Aorta (tissue), 5 donors: ENCODE measurements around the gene CTTNBP2NL. TPM values are rescaled to one million over a fixed set of nuclear protein-coding genes. Genes with fewer than 3 reads are reported as not detected.
"Not testable (repeated sequence)": the region's sequence is repeated elsewhere in the genome, so short reads cannot be mapped to it uniquely, and the experiment has no call there.

Source experiments
- ATAC-seq: fragments of 200-7000 bp; cut with Tn5 transposase; one replicate; pipeline ENCODE4 v1.9.1; 2022; ENCODE audit warnings: moderate library complexity; ENCODE audit not compliant: low FRiP score
- DNase-seq, 2 donors: peaks; one replicate each; pipeline ENCODE4 v3.0.0-alpha.2; 2020
- H3K27ac ChIP-seq, 2 donors: one replicate each; pipeline ENCODE4 v1.5.1; 2013; ENCODE audit warnings: low read length in 2 of 2, mild to moderate bottlenecking in 2 of 2, moderate library complexity in 2 of 2, control low read depth in 1 of 2, inconsistent platforms in 1 of 2, low read depth in 1 of 2
- H3K27me3 ChIP-seq, 2 donors: one replicate each; pipeline ENCODE4 v1.6.1; 2013; ENCODE audit warnings: control low read depth in 1 of 2, low read length in 1 of 2, mild to moderate bottlenecking in 1 of 2, moderate library complexity in 1 of 2; ENCODE audit not compliant: insufficient read depth in 2 of 2, control insufficient read depth in 1 of 2
- H3K36me3 ChIP-seq, 2 donors: one replicate each; pipeline ENCODE4 v1.6.1; 2013; ENCODE audit warnings: control low read depth in 1 of 2, low read length in 1 of 2, mild to moderate bottlenecking in 1 of 2; ENCODE audit not compliant: insufficient read depth in 2 of 2, control insufficient read depth in 1 of 2
- H3K4me1 ChIP-seq, 2 donors: one replicate each; pipeline ENCODE4 v1.6.1; 2013; ENCODE audit warnings: low read length in 2 of 2, control low read depth in 1 of 2, mild to moderate bottlenecking in 1 of 2, moderate library complexity in 1 of 2; ENCODE audit not compliant: insufficient read depth in 2 of 2, control insufficient read depth in 1 of 2
- H3K4me3 ChIP-seq, 2 donors: one replicate each; pipeline ENCODE4 v1.5.1; 2013; ENCODE audit warnings: low read length in 2 of 2, control low read depth in 1 of 2, mild to moderate bottlenecking in 1 of 2
- H3K9me3 ChIP-seq: one replicate; pipeline ENCODE4 v1.6.1; 2013; ENCODE audit warnings: mild to moderate bottlenecking, low read length; ENCODE audit not compliant: control insufficient read depth
- WGBS, 2 donors: extraction: QIAGEN DNeasy Blood & Tissue Kit; methylation state at CpG; one replicate each; pipeline ENCODE4 v1.1.7; 2013; 5-methylcytosine and 5-hydroxymethylcytosine counted together
- intact Hi-C, 2 donors: fragments of 100-400 bp; cut with DNase I; formaldehyde crosslinking; loops; one replicate each; pipeline versions ENCODE4 v1.14.2 to v1.15.0; 2022
- polyA plus RNA-seq, 2 donors: library from polyadenylated mRNA; stranded (reverse); fragments of 200-250 nt; gene quantifications; one replicate each; pipeline ENCODE4 v1.2.3, GENCODE V29; 2013
- total RNA-seq, 2 donors: library from RNA; stranded (reverse); fragmentation: NEBNext Ultra II Directional; extraction: Animal tissue kit (Norgen Biotek cat#: 25700); gene quantifications; one replicate each; pipeline ENCODE4 v1.2.1, GENCODE V29; 2021
- donor health status: healthy with polysubstance abuse.
- donor health status: Bipolar disorder and iron deficiency.
- donor health status: DM: no; HTN: no; CAD: no.
- donor health status: DM: no; HTN: no; CAD: no.
- donor health status: DM: yes; HTN: yes; CAD: no.

Gene CTTNBP2NL
- total and polyA plus RNA-seq, 4 donors: 7.9 to 65.8 (median 34.4) TPM

- Histone ChIP-seq H3K9me3 (no peaks in the 10 kb centered on the region), H3K4me1 (no peaks in the 10 kb centered on the region), H3K4me3 (no peak overlapping the region), H3K36me3 (no peaks in the 10 kb centered on the region), H3K27me3 (no peaks in the 10 kb centered on the region), H3K27ac (no peak overlapping the region)
- intact Hi-C loops: no loop called here
- DNase-seq: no peak
- ATAC-seq: no peak
- WGBS, 2 donors: 52 to 83% methylated on average over 2 of the region's 2 CpGs
Measured at GRCh38 chr1:112381324-112382076, 14.5 kb upstream of the CTTNBP2NL start.

- whole genome bisulfite sequencing, 2 donors: 61 to 66% methylated on average over 1 of the region's 1 CpG
- H3K27me3 ChIP-seq: no peaks in the 10 kb centered on the region
- H3K4me1 ChIP-seq: no peaks in the 10 kb centered on the region
- intact Hi-C loops: no loop called here
- H3K36me3 ChIP-seq: no peaks in the 10 kb centered on the region
- no peak for DNase-seq
- H3K4me3 ChIP-seq: no peak overlapping the region
- ATAC-seq: no peak
- no peaks in the 10 kb centered on the region for H3K9me3 ChIP-seq
- H3K27ac ChIP-seq: no peak overlapping the region
Measured at GRCh38 chr1:112383759-112384370, 12.1 kb upstream of the CTTNBP2NL start.

- no peak for DNase-seq
- no peak overlapping the region for H3K27ac ChIP-seq
- H3K27me3 ChIP-seq: no peaks in the 10 kb centered on the region
- H3K9me3 ChIP-seq: no peaks in the 10 kb centered on the region
- 93 to 95% methylated on average over 14 of the region's 14 CpGs for WGBS, 2 donors
- no peak for ATAC-seq
- intact Hi-C loops: no loop called here
- no peaks in the 10 kb centered on the region for H3K36me3 ChIP-seq
- H3K4me1 ChIP-seq: no peaks in the 10 kb centered on the region
- H3K4me3 ChIP-seq: no peak overlapping the region
Measured at GRCh38 chr1:112386024-112386723, 9.8 kb upstream of the CTTNBP2NL start.

GRCh38 chr1:112386731-112387346 is 9.2 kb upstream of the CTTNBP2NL start:
- Histone ChIP-seq H3K36me3 (no peaks in the 10 kb centered on the region), H3K4me1 (no peaks in the 10 kb centered on the region), H3K4me3 (no peak overlapping the region), H3K9me3 (no peaks in the 10 kb centered on the region), H3K27ac (no peak overlapping the region), H3K27me3 (no peaks in the 10 kb centered on the region)
- WGBS, 2 donors: 42 to 59% methylated on average over 2 of the region's 2 CpGs
- DNase-seq (no peak), ATAC-seq (no peak)
- intact Hi-C loops: no loop called here

- WGBS, 2 donors: 68 to 74% methylated on average over 3 of the region's 3 CpGs
- ATAC-seq (no peak), DNase-seq (no peak)
- Histone ChIP-seq H3K4me3 (no peak overlapping the region), H3K4me1 (no peaks in the 10 kb centered on the region), H3K9me3 (no peaks in the 10 kb centered on the region), H3K36me3 (no peaks in the 10 kb centered on the region), H3K27ac (no peak overlapping the region), H3K27me3 (no peaks in the 10 kb centered on the region)
- intact Hi-C loops: no loop called here
Measured at GRCh38 chr1:112387807-112388206, 8.2 kb upstream of the CTTNBP2NL start.

- H3K36me3 ChIP-seq: no peaks in the 10 kb centered on the region
Measured at GRCh38 chr1:112388436-112388835, 7.6 kb upstream of the CTTNBP2NL start.

GRCh38 chr1:112389689-112390088 is 6.3 kb upstream of the CTTNBP2NL start:
- H3K9me3 ChIP-seq: no peaks in the 10 kb centered on the region
- H3K27ac ChIP-seq: no peak overlapping the region
- intact Hi-C loops: loop anchor here (5.0 kb wide), 2 partner anchors 228 to 318 kb away; partner anchors contain the start of genes CAPZA1 (in 1 of the 2), RHOC (in 1 of the 2) and ST7L (in 1 of the 2)
- peaks cover 0 to 2% of the 10 kb centered on the region in 2 donors for H3K4me1 ChIP-seq
- 45 to 53% methylated on average over 6 of the region's 6 CpGs for WGBS, 2 donors
- H3K4me3 ChIP-seq: no peak overlapping the region
- ATAC-seq (no peak), DNase-seq (peak; percentile 54 to 75)
- no peaks in the 10 kb centered on the region for H3K27me3 ChIP-seq
- H3K36me3 ChIP-seq: no peaks in the 10 kb centered on the region

More at GRCh38 chr1:112388436-112388835, 7.6 kb upstream of the CTTNBP2NL start:
- DNase-seq (no peak), ATAC-seq (no peak)
- no peaks in the 10 kb centered on the region for H3K4me1 ChIP-seq
- H3K4me3 ChIP-seq: no peak overlapping the region
- 22 to 26% methylated on average over 3 of the region's 3 CpGs for WGBS, 2 donors
- peak overlapping the region; percentile 37 to 68 for H3K27ac ChIP-seq
- intact Hi-C loops: no loop called here
- H3K27me3 ChIP-seq: no peaks in the 10 kb centered on the region
- H3K9me3 ChIP-seq: no peaks in the 10 kb centered on the region

- H3K4me1 ChIP-seq, H3K27me3 ChIP-seq, DNase-seq, ATAC-seq, H3K9me3 ChIP-seq, H3K27ac ChIP-seq, H3K36me3 ChIP-seq: not testable (repeated sequence)
- intact Hi-C loops: loop anchor here (5.0 kb wide), 2 partner anchors 227 to 317 kb away; partner anchors contain the start of genes CAPZA1 (in 1 of the 2), RHOC (in 1 of the 2) and ST7L (in 1 of the 2)
- H3K4me3 ChIP-seq: peak overlapping the region in 1 of 2 donors; percentile 49
- WGBS, 2 donors: 47 to 52% methylated on average over 15 of the region's 15 CpGs
Measured at GRCh38 chr1:112390335-112390734, 5.7 kb upstream of the CTTNBP2NL start.
